Measurements from ENCODE around the gene ECHDC3.

DNA sequence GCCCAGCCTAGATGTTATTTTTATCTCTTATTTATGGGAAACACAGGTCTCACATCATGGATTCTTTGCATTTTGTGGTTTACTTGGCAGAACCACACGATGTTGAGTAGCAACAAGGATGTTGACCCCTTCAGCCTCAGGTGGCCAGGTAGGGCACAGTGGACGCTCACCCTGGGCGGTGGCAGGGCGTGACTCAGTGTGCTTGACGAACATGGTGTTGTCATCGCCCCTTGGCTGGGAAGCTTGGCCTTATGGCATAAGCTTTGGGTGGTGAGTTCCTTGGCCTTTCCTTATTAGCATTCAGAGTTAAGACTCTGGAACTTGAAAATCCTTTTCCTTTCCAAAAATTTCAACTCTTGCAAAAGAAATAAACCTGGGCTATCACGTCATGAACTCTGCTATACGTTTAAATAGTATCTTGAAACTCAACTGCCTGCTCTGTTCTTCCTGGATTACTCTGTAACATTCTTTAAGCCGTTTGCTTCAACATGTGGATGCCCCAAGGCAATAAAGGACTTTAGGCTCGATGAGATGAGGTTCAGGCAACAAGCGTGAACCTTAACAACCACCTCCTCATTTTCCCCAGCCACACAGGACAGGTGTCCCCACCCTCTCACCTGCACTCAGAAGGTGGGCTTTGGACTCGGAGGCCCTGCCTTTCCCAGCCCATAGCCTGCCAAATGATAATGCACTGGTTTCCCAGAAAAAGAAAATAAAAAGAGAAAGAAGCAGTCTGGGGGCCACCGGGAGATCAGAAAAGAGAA, 22.5 kb upstream of the ECHDC3 start:
- TF ChIP-seq, protein P1, sequence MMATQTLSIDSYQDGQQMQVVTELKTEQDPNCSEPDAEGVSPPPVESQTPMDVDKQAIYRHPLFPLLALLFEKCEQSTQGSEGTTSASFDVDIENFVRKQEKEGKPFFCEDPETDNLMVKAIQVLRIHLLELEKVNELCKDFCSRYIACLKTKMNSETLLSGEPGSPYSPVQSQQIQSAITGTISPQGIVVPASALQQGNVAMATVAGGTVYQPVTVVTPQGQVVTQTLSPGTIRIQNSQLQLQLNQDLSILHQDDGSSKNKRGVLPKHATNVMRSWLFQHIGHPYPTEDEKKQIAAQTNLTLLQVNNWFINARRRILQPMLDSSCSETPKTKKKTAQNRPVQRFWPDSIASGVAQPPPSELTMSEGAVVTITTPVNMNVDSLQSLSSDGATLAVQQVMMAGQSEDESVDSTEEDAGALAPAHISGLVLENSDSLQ (IDR thresholded peaks at IDR 0.05): no peak
- no peak for TF ChIP-seq FOS (IDR thresholded peaks at IDR 0.05; ENCODE audit: borderline replicate concordance, extremely low read depth, insufficient read length)
- TF ChIP-seq, protein P2, sequence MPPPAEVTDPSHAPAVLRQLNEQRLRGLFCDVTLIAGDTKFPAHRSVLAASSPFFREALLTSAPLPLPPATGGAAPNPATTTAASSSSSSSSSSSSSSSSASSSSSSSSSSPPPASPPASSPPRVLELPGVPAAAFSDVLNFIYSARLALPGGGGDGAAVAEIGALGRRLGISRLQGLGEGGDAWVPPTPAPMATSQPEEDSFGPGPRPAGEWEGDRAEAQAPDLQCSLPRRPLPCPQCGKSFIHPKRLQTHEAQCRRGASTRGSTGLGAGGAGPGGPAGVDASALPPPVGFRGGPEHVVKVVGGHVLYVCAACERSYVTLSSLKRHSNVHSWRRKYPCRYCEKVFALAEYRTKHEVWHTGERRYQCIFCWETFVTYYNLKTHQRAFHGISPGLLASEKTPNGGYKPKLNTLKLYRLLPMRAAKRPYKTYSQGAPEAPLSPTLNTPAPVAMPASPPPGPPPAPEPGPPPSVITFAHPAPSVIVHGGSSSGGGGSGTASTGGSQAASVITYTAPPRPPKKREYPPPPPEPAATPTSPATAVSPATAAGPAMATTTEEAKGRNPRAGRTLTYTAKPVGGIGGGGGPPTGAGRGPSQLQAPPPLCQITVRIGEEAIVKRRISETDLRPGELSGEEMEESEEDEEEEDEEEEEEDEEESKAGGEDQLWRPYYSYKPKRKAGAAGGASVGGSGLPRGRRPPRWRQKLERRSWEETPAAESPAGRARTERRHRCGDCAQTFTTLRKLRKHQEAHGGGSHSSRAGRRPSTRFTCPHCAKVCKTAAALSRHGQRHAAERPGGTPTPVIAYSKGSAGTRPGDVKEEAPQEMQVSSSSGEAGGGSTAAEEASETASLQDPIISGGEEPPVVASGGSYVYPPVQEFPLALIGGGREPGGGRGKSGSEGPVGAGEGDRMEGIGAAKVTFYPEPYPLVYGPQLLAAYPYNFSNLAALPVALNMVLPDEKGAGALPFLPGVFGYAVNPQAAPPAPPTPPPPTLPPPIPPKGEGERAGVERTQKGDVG (CRISPR knock-in tag; IDR thresholded peaks at IDR 0.05): no peak
- no peak for TF ChIP-seq EP300 (IDR thresholded peaks at IDR 0.05; ENCODE audit: borderline replicate concordance in 1 of 2, control insufficient read depth in 1 of 2, low read depth in 2 of 2, low read length in 2 of 2)
- TF ChIP-seq ESRRA (IDR thresholded peaks at IDR 0.05; ENCODE audit: low read length): no peak
